Osteoblast (primary cell): ENCODE measurements around the gene RFFL. TPM values are rescaled to one million over a fixed set of nuclear protein-coding genes. Genes with fewer than 3 reads are reported as not detected.

Source experiments
- DNase-seq: peaks from one replicate; pipeline ENCODE4 v3.0.0; 2011; ENCODE audit warnings: low spot score, mixed read lengths; ENCODE audit not compliant: insufficient read length; ENCODE audit errors: missing footprints
- H2AFZ ChIP-seq: 2 replicates; pipeline ENCODE4 v1.6.0; 2011; ENCODE audit warnings: mild to moderate bottlenecking, low read length
- H3K27ac ChIP-seq: 2 replicates; pipeline ENCODE4 v1.5.1; 2011; ENCODE audit warnings: mild to moderate bottlenecking, low read depth, low read length, moderate library complexity
- H3K27me3 ChIP-seq: 2 replicates; pipeline ENCODE4 v1.6.0; 2012; ENCODE audit warnings: mild to moderate bottlenecking, control low read depth, inconsistent platforms, low read length, moderate library complexity; ENCODE audit not compliant: insufficient read depth
- H3K36me3 ChIP-seq: 2 replicates; pipeline ENCODE4 v1.5.1; 2011; ENCODE audit warnings: mild to moderate bottlenecking, low read length, control low read depth, moderate library complexity; ENCODE audit not compliant: insufficient read depth
- H3K4me1 ChIP-seq: 2 replicates; pipeline ENCODE4 v1.5.1; 2011; ENCODE audit warnings: mild to moderate bottlenecking, low read length, control low read depth, moderate library complexity; ENCODE audit not compliant: insufficient read depth
- H3K4me2 ChIP-seq: 2 replicates; pipeline ENCODE4 v1.6.0; 2011; ENCODE audit warnings: mild to moderate bottlenecking, low read length; ENCODE audit not compliant: insufficient read depth
- H3K4me3 ChIP-seq: fragments of 200-600 bp; sonication (generic); 3 replicates; pipeline ENCODE4 v1.5.1; 2012; ENCODE audit warnings: mild to moderate bottlenecking, low read length, inconsistent platforms; ENCODE audit not compliant: insufficient read depth
- H3K79me2 ChIP-seq: 2 replicates; pipeline ENCODE4 v1.6.0; 2012; ENCODE audit warnings: mild to moderate bottlenecking, low read length, control low read depth, inconsistent platforms; ENCODE audit not compliant: insufficient read depth
- H3K9me3 ChIP-seq: 2 replicates; pipeline ENCODE4 v1.5.1; 2011; ENCODE audit warnings: low read depth, low read length, control low read depth
- H4K20me1 ChIP-seq: 2 replicates; pipeline ENCODE4 v1.6.0; 2012; ENCODE audit warnings: mild to moderate bottlenecking, low read length, control low read depth; ENCODE audit not compliant: insufficient read depth
- total RNA-seq: library from RNA; depleted of rRNA; stranded (reverse); fragments of >200 nt; gene quantifications from 2 replicates; pipeline ENCODE4 v1.2.3, GENCODE V29; 2012
- TF ChIP-seq, protein P1 (sequence below): IDR thresholded peaks from 2 replicates; pipeline ENCODE4 v1.5.1; 2011; ENCODE audit warnings: mild to moderate bottlenecking, low read depth, low read length, moderate library complexity; ENCODE audit errors: extremely low read depth

RFFL gene
- total RNA-seq, 1 donor, result 15.2 TPM

DNA sequence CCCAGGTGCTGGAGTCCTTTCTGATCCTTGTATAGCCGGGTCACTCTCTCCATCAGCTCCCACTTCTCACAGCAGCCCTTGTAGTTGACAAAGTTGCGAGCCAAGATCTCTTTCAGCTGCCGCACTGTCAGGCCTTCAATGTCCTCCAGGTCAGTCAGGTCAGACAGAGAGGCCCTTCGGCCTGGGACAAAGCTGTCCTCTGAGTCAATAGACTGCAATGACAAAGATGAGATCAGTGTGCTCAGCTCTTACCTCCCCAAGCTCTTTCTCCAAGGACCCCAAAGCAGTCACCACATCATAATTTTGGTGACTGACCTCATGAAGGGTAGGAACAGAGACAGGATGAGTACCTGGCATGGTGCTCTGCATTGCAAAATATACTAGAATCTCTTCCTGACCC lies 47.1 kb downstream of the RFFL start:
- H3K27ac ChIP-seq, result no peak overlapping the region
- TF ChIP-seq, protein P1, sequence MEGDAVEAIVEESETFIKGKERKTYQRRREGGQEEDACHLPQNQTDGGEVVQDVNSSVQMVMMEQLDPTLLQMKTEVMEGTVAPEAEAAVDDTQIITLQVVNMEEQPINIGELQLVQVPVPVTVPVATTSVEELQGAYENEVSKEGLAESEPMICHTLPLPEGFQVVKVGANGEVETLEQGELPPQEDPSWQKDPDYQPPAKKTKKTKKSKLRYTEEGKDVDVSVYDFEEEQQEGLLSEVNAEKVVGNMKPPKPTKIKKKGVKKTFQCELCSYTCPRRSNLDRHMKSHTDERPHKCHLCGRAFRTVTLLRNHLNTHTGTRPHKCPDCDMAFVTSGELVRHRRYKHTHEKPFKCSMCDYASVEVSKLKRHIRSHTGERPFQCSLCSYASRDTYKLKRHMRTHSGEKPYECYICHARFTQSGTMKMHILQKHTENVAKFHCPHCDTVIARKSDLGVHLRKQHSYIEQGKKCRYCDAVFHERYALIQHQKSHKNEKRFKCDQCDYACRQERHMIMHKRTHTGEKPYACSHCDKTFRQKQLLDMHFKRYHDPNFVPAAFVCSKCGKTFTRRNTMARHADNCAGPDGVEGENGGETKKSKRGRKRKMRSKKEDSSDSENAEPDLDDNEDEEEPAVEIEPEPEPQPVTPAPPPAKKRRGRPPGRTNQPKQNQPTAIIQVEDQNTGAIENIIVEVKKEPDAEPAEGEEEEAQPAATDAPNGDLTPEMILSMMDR, result no peak
- H3K9me3 ChIP-seq, result no peaks in the 10 kb centered on the region
- peaks cover 12% of the 10 kb centered on the region for H3K79me2 ChIP-seq
- H2AFZ ChIP-seq, result no peak overlapping the region
- H3K4me1 ChIP-seq, result no peaks in the 10 kb centered on the region
- no peaks in the 10 kb centered on the region for H4K20me1 ChIP-seq
- no peak for DNase-seq
- H3K4me3 ChIP-seq, result no peak overlapping the region
- H3K4me2 ChIP-seq, result no peak overlapping the region
- H3K36me3 ChIP-seq, result peaks cover 42% of the 10 kb centered on the region
- H3K27me3 ChIP-seq, result no peaks in the 10 kb centered on the region

DNA sequence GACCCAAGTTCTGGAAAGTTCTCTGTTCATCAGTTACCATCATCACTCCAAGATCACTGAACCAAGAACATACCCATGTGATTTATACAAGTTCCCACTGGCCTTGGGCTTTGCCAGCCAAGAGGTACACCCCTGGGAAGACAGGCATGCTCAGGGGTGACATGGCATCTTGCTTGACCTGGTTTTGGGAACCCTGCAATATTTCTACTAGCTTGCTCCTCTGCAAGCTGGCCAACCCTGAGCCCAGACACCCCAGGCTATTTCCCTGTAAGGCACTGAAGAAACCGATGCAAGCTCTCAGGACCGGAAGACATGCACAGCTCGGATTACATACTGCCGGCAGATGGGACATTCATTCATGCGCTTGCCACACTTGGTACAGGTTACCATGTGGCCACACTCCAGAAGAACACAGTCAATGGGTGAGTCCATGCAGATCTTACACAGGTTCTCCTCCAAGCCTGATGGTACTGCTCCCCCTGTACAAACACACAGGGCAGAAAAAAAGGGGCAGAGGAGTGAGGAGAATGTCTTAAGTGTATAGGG lies 51.8 kb downstream of the RFFL start:
- Histone ChIP-seq H4K20me1 (no peaks in the 10 kb centered on the region), H3K79me2 (no peaks in the 10 kb centered on the region), H3K9me3 (no peaks in the 10 kb centered on the region), H3K4me1 (no peaks in the 10 kb centered on the region), H3K36me3 (peaks cover 54% of the 10 kb centered on the region), H3K4me3 (no peak overlapping the region), H3K4me2 (no peak overlapping the region), H2AFZ (no peak overlapping the region), H3K27me3 (no peaks in the 10 kb centered on the region), H3K27ac (no peak overlapping the region)
- no peak for DNase-seq
- TF ChIP-seq, protein P1, result no peak

DNA sequence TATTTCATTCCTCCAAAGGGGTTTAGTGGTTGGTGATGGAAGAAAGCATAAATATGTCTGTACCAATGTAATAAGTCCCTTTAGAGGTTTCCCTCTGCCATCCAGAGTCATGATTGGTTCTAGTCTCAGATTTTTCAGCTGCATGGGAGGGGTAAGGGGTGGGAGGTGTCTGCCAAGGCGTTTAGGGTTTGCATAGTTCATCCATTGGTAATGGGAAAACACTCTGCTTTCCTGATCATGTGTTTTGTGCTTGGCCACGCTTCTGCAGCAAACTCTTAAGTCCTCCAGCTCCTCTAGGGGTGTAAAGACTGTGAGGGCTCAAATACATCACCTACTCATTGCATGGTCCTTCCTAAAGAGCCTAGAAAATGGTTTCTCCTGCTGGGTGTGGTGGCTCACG lies 53.4 kb downstream of the RFFL start:
- no peak for DNase-seq
- Histone ChIP-seq H3K36me3 (peaks cover 52% of the 10 kb centered on the region), H3K4me3 (no peak overlapping the region), H3K9me3 (no peaks in the 10 kb centered on the region), H3K27me3 (no peaks in the 10 kb centered on the region), H3K4me1 (no peaks in the 10 kb centered on the region), H3K79me2 (no peaks in the 10 kb centered on the region), H4K20me1 (no peaks in the 10 kb centered on the region), H2AFZ (no peak overlapping the region), H3K27ac (no peak overlapping the region), H3K4me2 (no peak overlapping the region)
- TF ChIP-seq, protein P1, result no peak

DNA sequence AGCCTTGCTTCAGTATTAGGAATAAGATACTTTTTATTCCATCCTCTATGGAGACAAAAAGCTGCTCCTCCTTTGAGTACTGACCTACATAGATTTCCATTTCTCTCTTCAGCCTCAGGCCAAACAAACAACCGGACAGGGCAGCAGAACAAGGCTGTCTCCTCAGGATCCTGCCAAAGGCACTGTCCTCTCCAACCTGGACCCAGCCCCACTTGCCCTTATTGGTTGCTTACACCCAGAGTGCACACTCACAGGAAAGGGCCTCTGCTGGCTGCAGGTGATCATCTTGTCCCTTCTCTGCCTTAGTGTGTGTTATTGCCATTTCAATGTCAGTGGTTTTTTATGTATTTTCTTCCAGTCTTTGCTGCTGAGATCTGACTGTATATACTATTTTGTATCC lies 56.5 kb downstream of the RFFL start:
- H2AFZ ChIP-seq, result no peak overlapping the region
- H3K4me1 ChIP-seq, result no peaks in the 10 kb centered on the region
- H3K27ac ChIP-seq, result no peak overlapping the region
- no peak overlapping the region for H3K4me2 ChIP-seq
- TF ChIP-seq, protein P1, result no peak
- peaks cover 53% of the 10 kb centered on the region for H3K36me3 ChIP-seq
- DNase-seq, result no peak
- H4K20me1 ChIP-seq, result no peaks in the 10 kb centered on the region
- H3K79me2 ChIP-seq, result no peaks in the 10 kb centered on the region
- H3K4me3 ChIP-seq, result no peak overlapping the region
- H3K9me3 ChIP-seq, result no peaks in the 10 kb centered on the region
- no peaks in the 10 kb centered on the region for H3K27me3 ChIP-seq
